RPMI7951 (cell line): Measurements from ENCODE around the gene CYBA. TPM values are rescaled to one million over a fixed set of nuclear protein-coding genes. Genes with fewer than 3 reads are reported as not detected.

Experiments
- DNase-seq: peaks from one replicate; pipeline ENCODE4 v3.0.0-alpha.2; 2012; ENCODE audit warnings: low read depth
- total RNA-seq: library from RNA; depleted of rRNA; stranded (reverse); fragments of >200 nt; shearing (Covaris generic); gene quantifications from 2 replicates; pipeline ENCODE4 v1.2.3, GENCODE V29; 2014

Gene CYBA
- total RNA-seq, 1 experiment from 2014 or later, result 30.9 TPM

DNA sequence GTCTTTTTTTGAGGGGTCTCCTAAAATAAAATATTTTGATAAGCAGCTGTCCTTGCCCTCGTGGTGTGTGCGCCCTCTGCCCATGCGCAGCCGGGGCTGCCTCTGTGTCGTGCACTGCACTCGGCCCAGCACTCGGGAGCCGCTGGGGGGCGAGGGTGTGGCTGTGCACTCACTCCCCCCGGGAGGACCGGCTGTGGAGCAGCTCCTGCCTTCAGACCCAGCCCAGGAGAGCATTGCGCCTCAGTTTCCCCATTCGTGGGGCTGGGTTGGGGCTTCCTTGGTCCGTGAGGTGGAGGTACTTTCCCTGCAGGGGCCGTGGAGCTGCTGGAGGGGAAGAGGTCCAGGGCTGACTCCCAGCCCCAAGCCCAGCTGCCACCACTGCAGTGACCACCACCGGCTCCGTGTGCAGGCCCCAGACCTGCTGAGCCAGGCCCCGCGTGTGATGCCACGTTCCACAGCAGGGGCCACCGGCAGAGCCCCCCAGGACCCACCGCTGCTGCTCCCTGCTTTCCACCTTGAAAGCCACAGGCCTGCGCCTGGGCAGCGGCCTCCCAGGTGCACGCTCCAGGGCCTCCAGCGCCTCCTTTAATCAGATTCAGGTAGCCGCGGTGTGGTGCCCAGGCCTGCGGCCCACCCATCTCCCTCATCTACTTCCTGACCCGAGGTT lies 18.8 kb downstream of the CYBA start:
- DNase-seq, result no peak

DNA sequence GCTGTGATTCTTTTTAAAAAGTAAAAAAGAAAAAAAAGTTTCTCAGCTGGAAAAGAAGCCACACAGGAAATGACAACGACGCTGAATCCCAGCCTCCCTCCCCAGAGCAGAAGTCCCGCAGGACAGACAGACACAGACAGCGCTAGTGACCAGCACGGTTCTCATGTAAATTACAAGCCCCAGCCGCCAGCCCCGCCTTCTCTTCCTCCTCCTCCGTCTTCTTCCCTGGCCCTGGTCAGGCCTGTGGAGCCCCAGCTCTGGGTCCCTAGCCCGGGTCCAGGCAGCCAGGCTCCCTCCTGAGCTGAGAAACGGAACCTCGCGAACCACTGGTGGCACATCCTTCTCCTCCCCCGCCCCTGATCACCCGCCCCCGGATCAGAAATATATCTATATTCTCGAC lies 19.5 kb downstream of the CYBA start:
- no peak for DNase-seq

DNA sequence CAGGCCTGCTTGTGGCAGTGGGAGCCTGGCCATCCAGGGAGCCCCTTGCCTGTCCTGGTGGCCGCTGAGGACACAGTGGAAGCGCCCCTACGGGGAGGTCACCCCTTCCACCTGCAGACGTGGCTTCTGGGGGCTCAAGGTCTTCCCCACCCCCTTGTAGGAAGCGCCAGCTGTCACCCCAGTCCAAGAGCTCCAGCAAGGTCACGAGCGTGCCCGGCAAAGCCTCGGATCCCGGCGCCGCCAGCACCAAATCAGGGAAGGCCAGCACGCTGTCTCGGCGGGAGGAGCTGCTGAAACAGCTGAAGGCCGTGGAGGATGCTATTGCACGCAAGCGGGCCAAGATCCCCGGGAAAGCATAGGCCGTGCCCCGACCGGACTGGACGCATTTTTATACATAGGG lies 19.9 kb downstream of the CYBA start:
- no peak for DNase-seq

DNA sequence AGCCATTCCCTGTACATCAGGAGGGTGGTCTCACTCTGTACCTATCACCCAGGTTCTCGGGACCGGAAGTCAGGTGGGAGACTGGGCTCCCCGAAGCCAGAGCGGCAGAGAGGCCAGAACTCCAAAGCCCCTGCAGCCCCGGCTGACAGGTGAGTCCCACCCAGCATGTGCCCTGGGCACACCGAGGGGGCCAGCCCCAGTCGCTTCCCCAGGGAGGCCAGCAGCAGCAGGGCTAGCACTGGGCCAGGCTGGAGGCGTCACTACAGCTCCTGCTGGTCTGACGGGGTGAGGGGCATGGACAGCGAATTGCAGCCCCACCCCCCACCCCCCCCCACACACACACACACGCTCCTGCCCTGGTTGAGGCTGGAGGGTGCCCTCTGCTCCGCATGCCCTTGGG lies 20.4 kb downstream of the CYBA start:
- DNase-seq, result no peak

DNA sequence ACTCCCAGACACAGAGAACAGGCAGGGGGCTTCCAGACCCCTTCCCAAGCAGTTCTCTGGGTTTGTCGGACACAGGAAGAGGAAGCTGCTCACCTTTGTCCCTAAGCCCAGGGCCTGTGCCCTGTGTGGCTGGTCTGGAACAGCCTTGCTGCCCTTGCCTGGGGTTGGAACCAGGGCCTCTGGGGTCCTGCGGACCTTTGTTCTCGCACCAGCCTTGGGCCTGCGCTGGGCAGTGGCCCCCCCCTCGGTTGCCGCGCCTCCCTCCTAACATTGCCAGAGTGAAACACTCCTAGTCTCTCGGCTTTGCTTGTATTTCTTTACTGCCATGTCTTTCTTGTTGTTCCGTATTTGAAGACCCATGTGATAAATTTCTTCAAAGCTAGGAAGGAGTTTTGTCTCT lies 21.0 kb downstream of the CYBA start:
- no peak for DNase-seq

DNA sequence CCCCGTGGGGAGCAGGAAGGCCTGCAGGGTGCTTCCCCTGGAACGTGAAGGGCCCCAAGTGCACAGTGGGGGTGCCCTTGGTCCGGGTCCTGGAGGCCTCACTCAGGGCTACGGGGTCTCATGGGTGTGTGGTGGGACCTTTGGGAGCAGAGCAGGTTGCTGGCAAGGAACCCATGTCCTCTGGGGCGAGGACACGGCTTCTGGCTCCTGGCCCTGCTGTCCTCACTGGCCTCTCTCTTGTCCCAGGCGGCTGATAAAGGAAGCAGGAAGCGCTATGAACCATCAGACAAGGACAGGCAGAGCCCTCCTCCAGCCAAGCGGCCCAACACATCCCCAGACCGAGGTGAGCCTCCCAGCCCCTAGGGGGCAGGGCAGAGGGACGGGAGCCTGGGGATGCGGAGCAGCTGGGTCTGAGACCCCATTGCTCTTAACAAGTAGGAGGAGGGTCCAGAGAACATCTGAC lies 22.3 kb downstream of the CYBA start:
- no peak for DNase-seq

DNA sequence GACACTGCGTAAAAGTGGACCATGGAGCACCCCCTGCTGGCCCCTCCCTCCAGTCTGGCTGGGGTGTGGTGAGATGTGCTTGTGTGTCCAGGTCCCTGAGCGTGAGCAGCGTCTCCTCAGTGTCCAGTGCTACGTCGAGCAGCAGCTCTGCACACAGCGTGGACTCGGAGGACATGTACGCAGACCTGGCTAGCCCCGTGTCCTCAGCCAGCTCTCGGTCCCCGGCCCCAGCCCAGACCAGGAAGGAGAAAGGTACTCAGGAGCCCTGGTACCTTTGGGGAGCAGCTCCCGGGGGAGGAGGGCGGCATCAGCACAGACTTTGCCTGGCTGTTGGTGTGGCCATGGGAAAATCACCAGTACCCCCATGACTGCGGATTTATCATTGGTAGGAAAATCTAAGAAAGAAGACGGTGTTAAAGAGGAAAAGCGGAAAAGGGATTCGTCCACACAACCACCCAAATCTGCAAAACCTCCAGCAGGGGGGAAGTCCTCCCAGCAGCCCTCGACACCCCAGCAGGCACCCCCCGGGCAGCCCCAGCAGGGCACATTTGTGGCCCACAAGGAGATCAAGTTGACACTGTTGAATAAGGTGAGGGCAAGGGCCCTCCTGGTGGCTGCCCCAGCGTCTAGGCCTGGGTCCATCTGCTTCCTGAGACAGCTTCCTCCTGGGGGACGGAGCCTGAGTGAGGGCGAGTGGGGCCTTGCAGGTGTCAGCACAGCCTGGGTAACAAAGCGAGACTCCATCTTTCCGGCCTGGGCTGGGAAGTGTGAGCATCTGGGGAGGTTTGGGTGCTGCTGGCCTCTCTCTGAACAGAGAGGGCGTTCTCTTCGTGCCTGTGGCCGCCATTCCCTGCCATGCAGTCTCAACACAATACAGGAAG lies 23.1 kb downstream of the CYBA start:
- DNase-seq, result no peak

DNA sequence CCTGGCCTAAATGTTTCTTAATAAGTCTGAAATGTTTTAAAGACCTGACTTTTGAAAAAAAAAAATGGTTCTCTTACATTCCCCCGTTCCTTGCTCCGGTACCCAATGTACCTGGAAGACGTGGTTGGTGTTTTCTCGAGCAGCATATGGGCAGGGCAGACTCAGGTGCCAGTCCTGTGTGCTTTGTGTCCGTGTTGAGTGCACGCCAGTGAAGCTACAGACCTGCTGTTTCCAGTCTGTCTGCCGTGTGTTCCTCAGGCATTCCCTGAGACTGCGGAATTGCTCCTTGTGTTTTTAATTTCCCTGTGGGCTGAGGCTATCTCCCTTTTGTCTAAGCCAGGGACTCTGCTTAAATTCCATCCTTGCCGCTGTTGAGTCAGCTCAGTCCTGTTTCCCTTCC lies 24.2 kb downstream of the CYBA start:
- no peak for DNase-seq

DNA sequence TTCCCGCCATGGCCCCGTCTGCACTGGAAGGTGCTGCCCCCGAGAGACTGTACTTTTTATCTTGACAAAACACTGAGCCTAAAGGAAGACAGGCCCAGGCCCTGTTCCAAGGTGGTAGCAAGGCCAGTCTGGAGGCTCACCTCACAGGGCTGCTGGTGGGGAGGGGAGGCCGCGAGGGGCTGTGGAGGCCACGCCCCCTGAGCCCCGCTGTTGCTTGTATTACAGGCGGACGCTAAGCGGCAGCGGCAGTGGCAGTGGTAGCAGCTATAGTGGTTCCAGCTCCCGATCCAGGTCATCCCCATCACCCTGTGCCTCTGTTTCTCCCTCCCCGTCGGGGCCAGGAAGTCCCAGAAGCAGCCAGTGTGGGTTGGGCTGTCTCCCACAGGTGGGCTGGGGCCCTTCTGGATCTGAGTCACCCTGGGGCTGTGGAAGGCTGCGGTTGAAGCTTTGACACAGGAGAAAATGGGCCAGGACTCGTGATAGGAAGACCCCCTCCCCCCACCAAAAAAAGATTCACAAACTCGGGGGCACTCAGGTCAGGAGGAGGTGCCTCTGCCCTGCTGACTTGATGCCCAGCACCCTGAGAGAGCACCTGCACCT lies 25.8 kb downstream of the CYBA start:
- DNase-seq, result no peak

DNA sequence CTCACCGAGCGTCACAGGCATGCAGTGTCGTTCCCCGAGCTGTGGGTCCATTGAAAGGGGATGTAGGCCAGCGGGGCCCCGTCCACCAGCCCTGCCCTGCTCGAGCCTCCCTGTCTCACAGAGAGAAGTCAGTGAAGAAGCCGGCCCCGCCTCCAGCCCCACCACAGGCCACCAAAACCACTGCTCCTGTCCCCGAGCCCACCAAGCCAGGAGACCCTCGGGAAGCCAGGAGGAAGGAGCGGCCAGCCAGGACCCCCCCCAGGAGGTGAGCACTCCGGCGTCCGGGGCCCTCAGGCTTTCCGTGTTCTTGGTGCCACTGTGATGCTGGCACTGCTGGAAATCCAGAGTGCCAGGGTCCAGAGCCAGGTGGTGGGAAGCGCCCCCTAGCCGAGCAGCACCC lies 26.4 kb downstream of the CYBA start:
- no peak for DNase-seq

DNA sequence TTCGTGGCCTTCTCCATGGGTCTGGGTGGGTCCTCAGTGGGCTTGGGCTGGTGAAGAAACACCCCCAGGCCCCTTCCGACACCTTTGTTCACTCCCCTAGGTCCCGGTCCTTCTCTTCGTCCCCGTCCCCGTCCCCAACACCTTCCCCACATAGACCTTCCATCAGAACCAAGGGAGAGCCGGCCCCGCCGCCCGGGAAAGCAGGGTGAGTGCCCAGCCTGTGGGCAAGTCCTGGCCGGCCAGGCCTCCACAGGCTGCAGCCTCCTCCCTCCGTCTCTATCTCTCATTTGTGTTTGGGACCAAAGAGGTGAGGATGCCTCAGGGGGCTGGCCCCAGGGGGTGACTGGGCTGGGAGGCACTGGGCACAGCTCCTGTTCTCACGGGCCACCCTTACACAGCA lies 27.0 kb downstream of the CYBA start:
- DNase-seq, result no peak

DNA sequence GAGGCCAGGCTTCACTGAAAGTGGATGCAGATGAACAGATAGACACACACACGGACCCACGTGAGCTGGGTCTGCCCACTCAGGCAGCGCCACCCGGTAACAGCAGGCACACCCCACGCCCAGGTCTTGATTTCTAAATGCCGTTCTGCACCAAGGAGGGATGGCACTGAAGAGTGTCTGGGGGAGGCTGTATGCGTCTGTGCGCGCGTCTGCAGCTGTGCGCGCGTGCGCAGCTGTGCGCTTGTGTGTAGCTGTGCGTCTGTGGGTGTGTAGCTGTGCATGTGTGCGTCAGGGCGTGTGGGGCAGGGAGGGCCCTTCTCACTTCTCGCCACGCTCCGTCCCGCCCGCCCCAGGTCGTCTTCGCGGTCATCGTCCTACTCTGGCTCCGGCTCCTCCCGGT lies 28.0 kb downstream of the CYBA start:
- no peak for DNase-seq

DNA sequence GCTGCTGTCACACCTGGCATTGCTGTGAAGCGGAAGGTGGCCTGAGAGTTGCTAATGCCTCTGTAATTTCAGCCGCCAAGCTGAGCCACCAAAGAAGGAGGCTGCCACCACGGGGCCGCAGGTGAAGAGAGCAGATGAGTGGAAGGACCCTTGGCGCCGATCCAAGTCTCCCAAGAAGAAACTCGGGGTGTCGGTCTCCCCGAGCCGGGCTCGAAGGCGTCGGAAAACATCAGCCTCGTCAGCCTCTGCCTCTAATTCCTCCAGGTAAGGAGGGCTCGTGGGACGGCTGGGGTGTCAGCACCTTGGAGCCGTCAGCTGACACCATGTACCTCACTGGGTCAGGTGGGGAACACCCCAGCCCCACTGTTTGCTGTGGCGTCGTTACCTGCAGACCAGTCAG lies 28.7 kb downstream of the CYBA start:
- DNase-seq, result no peak

DNA sequence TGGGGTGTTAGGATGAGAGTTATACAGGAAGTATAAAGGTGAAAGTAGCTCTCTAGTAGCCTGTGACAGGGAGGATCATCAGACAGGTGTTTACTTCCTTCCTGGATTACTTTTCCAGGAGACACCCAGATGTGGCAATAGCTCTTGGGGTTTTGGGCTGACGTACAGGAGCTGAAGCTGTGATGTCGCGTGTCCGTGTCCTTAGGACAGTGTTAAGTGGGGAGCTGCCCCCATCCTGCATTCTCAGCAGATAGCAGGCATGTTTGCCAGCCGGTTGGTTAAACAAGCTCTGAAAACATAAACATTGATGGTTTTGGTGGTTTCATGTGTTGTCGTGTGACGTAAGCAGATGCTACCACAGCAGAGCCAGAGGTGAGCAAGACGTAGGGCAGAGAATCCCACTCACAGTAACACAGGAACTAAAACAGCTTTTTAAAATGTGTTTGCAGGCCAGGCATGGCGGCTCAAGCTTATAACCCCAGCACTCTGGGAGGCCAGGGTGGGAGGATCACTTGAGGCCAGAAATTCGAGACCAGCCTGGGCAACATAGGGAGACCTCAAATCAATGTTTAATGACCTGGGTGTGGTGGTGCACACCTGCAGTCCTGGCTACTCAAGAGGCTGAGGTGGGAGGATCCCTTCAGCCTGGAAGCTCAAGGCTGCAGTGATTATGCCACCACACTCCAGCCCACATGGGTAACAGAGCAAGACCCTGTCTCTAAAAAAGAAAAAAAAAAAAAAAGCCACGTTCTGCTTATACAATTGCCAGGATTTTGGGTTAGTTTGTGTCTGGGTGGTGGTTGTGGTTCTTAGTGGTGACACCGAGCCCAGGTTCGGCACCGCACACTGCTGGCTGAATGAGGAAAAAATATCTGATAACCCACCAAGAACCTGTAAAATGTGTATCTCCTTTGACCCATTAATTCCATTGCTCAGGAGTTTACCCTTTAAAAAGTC lies 30.7 kb downstream of the CYBA start:
- DNase-seq, result peak; percentile 16

DNA sequence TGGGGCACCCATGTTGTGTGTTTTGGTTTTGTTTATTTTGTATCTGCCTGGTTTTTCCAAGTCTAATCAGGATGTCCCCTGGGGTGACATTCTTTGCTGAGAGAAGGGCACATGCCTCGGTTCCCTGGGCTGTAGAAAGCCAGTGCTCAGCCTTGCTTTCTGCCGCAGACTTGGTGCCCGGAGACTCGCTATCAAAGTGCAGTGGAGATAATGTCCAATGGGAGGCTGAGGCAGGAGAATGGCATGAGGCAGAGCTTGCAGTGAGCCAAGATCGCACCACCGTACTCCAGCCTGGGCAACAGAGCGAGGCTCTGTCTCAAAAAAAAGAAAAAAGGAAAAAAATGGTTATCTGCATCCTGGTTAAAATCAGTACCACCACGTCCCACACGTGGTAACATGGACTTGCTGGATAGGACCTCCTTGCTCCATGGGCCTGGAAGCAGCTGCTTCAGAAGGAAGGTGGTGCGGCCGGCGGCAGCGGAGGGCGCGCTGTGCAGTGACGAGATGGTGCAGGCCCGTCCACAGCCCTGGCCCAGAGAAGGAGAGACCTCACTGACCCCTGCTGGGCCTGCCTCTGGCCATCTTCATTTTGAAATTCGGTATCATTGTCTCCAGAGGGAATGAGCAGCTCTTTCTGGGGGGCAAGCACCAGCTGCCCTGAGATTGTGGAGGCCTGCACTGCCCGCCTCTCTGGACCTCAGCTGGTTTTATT lies 31.7 kb downstream of the CYBA start:
- no peak for DNase-seq

DNA sequence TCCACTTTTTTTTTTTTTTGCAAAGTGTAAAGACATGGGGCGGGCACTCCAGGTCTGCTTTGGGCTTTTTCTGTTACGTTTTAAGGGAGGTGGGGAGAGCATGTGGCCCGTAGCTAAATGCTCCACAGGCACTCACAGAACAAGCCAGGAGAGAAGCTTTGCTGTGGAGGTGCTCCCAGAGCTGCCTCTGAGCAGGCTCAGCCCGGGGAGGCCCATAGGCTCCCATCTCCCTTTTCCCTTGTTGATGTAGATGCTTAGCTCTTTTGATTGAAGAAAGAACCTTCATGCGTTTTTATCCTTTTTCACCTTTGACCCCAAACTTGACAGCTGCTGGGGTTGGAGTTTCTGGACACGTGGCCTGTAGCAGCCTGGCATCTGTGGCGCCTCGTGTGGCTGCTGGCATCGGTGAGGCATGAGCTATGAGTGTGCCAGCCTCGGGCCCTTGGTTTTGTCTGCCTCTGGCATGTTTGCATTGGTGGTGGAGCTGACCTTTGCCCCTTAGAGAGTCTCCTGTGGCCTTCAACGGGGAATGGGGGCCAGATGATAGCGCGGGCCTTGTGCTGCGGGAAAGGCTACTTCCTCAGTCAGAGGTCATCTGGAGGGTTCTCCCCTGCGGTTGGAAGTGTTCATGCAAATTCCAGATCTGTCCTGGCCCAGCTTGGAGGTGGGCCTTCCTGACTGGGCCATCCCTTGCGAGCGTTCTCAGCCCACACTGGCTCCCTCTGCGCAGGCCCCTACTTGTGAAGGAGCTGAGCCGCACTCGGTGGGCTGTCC lies 32.5 kb downstream of the CYBA start:
- DNase-seq, result peak; percentile 6

DNA sequence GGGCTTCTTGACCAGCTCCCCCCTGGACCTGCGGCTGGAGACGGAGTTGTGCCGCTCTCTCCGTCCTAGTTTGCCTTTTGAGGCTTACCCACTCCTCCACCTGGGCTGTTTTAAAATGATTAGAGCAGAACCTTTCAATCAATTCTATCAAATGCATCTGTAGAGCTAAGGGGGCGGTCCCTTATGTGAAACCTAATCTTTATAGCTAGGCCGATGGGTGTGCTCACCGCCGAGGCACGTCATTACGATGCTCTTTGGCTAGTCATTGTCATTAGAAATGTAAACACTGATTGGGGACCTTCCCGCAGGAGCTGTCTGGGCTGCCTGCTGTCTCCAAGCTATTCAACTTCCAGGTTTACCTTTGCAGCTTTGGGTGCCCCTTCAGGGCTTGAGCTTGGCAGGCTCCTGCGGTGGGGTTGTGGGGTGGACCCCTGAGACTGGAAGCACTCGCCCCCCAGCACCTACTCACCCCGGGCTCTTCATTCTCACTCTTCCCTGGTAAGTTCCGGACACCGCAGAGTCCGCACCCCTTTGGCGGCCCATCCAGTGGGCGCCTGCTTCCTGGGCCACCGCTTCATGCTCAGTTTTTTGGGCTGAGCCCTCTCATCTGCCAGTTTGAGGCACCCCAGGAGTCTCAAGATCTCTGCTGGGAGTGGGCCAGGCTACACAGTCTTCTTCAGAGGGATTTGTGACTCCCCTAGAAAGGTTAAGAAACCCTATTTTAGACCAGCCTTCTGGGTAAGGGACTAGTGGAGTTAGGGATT lies 33.4 kb downstream of the CYBA start:
- no peak for DNase-seq

DNA sequence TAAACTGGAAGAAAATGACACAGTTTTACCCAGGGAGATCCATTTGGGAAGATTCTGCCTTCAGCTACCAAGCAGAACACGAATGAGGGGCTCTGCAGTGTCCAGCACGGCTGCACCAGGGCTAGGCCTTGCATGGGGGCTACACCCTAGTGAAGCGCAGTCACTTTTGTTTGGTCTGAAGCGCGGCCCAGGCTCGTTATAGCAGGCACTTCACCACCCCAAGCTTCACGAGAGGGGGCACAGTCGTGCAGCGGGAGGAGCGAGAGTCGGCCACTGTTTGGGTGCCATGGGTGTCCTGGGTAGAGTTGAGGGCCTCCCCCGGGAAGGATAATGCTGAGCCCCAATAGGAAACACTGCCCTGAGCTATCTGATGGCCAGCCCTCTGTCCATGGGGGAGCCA lies 34.1 kb downstream of the CYBA start:
- DNase-seq, result no peak

DNA sequence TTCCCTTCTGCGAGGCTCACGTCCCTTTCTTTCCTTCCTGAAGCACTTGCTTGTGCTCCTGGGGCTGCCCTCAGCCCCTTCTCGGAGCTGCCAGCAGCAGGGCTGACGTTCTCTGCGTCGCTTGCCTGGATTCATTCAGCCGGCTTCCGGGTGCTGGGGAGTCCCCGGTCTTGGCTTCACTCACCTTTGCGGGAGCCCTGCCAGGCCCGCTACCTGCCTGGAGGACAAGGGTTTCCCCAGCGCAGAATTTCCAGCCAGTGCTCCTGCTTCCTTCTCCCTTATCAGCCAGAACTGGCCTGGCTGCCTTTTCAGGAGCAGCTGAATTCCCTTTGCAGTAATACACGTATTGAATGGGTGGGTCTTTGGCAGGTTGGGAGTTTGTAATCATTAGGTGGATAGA lies 34.5 kb downstream of the CYBA start:
- DNase-seq, result no peak
